Calu3 (cell line): Measurements from ENCODE around the gene ATF7IP2. TPM values are rescaled to one million over a fixed set of nuclear protein-coding genes. Genes with fewer than 3 reads are reported as not detected.
"Not testable (repeated sequence)": the region's sequence is repeated elsewhere in the genome, so short reads cannot be mapped to it uniquely, and the experiment has no call there.

ENCODE experiments used
- BruUV-seq: library from RNA; stranded (reverse); fragments of 400-500 nt; replicated peaks from 2 replicates; lab custom pipeline; 2021; lab: Mats Ljungman, UMichigan
- CTCF ChIA-PET: fragments of 300-600 bp; sonication (Branson Sonifier 250); formaldehyde crosslinking; loops from one replicate; lab custom pipeline; 2022; ENCODE audit warnings: antibody characterized with exemption; lab: Charles Lee
- DNase-seq: peaks from one replicate; pipeline ENCODE4 v3.0.0; 2022
- H3K27ac Mint-ChIP-seq: one replicate; pipeline ENCODE4 v1.8.0; 2022; ENCODE audit warnings: mixed read lengths; ENCODE audit not compliant: unreplicated experiment
- H3K27me3 Mint-ChIP-seq: one replicate; pipeline ENCODE4 v1.8.0; 2022; ENCODE audit warnings: mixed read lengths; ENCODE audit not compliant: unreplicated experiment
- H3K36me3 Mint-ChIP-seq: one replicate; pipeline ENCODE4 v1.8.0; 2022; ENCODE audit warnings: mild to moderate bottlenecking, moderate library complexity, mixed read lengths; ENCODE audit not compliant: insufficient read depth, unreplicated experiment
- H3K4me1 Mint-ChIP-seq: one replicate; pipeline ENCODE4 v1.8.0; 2022; ENCODE audit warnings: mild to moderate bottlenecking, low read depth, mixed read lengths; ENCODE audit not compliant: unreplicated experiment
- H3K4me3 Mint-ChIP-seq: one replicate; pipeline ENCODE4 v1.8.0; 2022; ENCODE audit warnings: mild to moderate bottlenecking, low read depth, moderate library complexity, mixed read lengths; ENCODE audit not compliant: unreplicated experiment
- H3K9me3 Mint-ChIP-seq: one replicate; pipeline ENCODE4 v1.8.0; 2022; ENCODE audit warnings: low read depth, mixed read lengths; ENCODE audit not compliant: unreplicated experiment
- intact Hi-C: fragments of 100-400 bp; cut with micrococcal nuclease; formaldehyde crosslinking; loops from one replicate; pipeline ENCODE4 v1.10.0; 2022; ENCODE audit not compliant: unreplicated experiment
- total RNA-seq: library from RNA; stranded (reverse); gene quantifications from 2 replicates; pipeline ENCODE4 v1.2.3, GENCODE V29; 2022
- TF ChIP-seq, protein P1 (sequence below): fragments of 200-600 bp; IDR thresholded peaks from one replicate; pipeline ENCODE4 v1.8.0; 2022; ENCODE audit warnings: antibody characterized with exemption; ENCODE audit not compliant: unreplicated experiment

The ATF7IP2 gene
- total RNA-seq, 1 experiment from 2014 or later: 29.7 TPM

DNA sequence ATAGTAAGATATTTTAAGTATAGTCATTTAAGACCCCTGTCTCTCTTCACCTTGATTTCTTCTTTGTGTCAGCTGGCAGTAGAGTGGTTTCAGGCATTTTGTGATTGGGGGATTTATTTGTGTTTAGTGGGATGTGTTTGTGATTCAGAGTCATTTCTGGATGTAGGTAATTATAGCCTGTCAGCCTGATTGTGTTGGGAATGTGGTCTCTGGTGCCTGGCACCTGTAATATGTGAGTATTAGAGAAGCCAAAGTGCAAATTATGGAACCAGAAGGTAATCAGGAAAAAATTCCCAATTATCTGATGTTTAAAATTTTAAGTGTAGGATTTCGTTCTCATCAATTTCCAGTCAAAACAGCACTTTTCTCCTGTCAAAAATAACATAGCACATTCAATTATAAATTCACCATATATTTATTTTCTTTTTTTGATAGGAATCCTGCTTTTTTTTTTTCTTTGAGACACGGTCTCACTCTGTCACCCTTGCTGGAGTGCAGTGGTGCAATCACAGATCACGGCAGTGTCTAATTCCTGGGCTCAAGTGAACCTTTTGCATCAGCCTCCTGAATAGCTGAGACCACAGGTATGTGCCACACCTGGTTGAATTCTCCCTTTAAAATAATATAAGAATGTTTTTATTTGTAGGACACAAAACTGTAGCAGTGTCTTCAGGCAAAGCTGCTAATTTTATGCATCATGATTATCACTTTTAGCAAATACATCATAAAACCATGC lies 42.7 kb downstream of the ATF7IP2 start:
- intact Hi-C loops: no loop called here
- H3K4me3 Mint-ChIP-seq: no peak overlapping the region
- TF ChIP-seq, protein P1, sequence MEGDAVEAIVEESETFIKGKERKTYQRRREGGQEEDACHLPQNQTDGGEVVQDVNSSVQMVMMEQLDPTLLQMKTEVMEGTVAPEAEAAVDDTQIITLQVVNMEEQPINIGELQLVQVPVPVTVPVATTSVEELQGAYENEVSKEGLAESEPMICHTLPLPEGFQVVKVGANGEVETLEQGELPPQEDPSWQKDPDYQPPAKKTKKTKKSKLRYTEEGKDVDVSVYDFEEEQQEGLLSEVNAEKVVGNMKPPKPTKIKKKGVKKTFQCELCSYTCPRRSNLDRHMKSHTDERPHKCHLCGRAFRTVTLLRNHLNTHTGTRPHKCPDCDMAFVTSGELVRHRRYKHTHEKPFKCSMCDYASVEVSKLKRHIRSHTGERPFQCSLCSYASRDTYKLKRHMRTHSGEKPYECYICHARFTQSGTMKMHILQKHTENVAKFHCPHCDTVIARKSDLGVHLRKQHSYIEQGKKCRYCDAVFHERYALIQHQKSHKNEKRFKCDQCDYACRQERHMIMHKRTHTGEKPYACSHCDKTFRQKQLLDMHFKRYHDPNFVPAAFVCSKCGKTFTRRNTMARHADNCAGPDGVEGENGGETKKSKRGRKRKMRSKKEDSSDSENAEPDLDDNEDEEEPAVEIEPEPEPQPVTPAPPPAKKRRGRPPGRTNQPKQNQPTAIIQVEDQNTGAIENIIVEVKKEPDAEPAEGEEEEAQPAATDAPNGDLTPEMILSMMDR: no peak
- peak; percentile 28 for DNase-seq
- H3K27ac Mint-ChIP-seq: peak overlapping the region; percentile 33
- H3K36me3 Mint-ChIP-seq: peaks cover 21% of the 10 kb centered on the region
- no TSS peak for BruUV-seq
- H3K9me3 Mint-ChIP-seq: no peaks in the 10 kb centered on the region
- no peaks in the 10 kb centered on the region for H3K27me3 Mint-ChIP-seq
- CTCF ChIA-PET: interaction anchor here (0.6 to 0.7 kb wide), 5 partner anchors 35 to 1269 kb away, joined by 3 to 5 read pairs (median 4); no protein-coding TSS in a partner anchor
- peaks cover 8% of the 10 kb centered on the region for H3K4me1 Mint-ChIP-seq

DNA sequence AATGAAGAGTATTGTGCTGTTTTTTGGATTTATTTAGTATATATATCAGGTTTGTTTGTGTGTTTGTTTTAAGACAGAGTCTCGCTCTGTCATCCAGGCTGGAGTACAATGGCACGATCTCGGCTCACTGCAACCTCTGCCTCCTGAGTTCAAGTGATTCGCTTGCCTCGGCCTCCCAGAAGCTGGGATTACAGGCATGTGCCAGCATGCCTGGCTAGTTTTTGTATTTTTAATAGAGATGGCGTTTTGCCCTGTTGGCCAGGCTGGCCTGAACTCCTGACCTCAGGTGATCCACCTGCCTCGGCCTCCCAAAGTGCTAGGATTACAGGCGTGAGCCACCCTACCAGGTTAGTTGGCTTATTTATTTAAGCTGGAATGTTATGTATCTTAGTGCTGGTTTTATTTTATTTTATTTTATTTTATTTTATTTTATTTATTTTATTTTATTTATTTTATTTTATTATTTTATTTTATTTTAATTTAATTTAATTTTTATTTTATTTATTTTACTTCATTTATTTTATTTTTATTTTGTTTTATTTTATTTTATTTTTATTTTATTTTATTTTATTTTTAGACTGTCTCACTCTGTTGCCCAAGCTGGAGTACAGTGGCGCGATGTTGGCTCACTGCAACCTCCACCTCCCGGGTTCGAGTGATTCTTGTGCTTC lies 43.6 kb downstream of the ATF7IP2 start:
- intact Hi-C loops, H3K9me3 Mint-ChIP-seq, DNase-seq, H3K27me3 Mint-ChIP-seq, H3K27ac Mint-ChIP-seq, H3K4me1 Mint-ChIP-seq, H3K4me3 Mint-ChIP-seq, BruUV-seq: not testable (repeated sequence)
- peaks cover 23% of the 10 kb centered on the region for H3K36me3 Mint-ChIP-seq
- CTCF ChIA-PET: interaction anchor here (0.6 to 0.7 kb wide), 5 partner anchors 36 to 1270 kb away, joined by 3 to 5 read pairs (median 4); no protein-coding TSS in a partner anchor

DNA sequence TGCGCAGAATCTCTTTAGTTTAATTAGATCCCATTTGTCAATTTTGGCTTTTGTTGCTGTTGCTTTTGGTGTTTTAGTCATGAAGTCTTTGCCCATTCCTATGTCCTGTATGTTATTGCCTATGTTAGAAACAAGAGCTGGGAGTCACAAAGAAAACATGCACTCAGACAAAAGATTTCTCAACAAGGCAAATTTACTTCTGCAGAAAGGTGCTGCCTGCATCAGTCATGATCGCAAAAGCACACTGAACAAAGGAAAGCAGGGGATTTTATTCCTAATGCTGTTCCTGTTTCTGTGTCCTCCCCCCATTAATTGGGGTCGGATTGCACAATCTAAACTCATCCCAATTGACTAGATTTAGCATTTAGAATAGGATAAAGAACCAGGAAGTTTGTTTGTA lies 55.9 kb downstream of the ATF7IP2 start:
- Mint-ChIP-seq H3K4me1 (no peaks in the 10 kb centered on the region), H3K36me3 (peaks cover 12% of the 10 kb centered on the region), H3K27me3 (no peaks in the 10 kb centered on the region), H3K9me3 (peaks cover 19% of the 10 kb centered on the region), H3K4me3 (no peak overlapping the region), H3K27ac (no peak overlapping the region)
- intact Hi-C loops: no loop called here
- CTCF ChIA-PET: no interaction called here
- TF ChIP-seq, protein P1: no peak
- DNase-seq: no peak
- no TSS peak for BruUV-seq

DNA sequence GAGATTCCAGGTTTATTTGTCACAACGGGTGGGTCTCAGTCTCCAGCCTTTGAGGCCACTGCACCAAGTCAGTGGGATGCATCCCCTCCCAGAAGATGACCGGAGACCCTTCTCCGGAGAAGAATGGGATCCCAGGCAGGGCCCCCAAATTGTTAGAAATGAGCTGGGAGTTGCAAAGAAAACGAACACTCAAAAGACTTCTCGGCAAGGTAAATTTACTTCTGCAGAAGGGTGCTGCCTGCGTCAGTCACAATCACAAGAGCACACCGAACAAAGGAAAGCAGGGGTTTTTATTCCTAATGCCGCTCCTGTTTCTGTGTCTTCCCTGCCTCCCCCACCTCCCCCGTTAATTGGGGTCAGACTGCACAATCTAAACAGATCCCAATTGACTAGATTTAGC lies 61.4 kb downstream of the ATF7IP2 start:
- TF ChIP-seq, protein P1: no peak
- peaks cover 11% of the 10 kb centered on the region for H3K36me3 Mint-ChIP-seq
- no peak overlapping the region for H3K4me3 Mint-ChIP-seq
- H3K9me3 Mint-ChIP-seq: peaks cover 23% of the 10 kb centered on the region
- no peaks in the 10 kb centered on the region for H3K4me1 Mint-ChIP-seq
- intact Hi-C loops: no loop called here
- CTCF ChIA-PET: no interaction called here
- DNase-seq: no peak
- no TSS peak for BruUV-seq
- H3K27ac Mint-ChIP-seq: no peak overlapping the region
- H3K27me3 Mint-ChIP-seq: no peaks in the 10 kb centered on the region

DNA sequence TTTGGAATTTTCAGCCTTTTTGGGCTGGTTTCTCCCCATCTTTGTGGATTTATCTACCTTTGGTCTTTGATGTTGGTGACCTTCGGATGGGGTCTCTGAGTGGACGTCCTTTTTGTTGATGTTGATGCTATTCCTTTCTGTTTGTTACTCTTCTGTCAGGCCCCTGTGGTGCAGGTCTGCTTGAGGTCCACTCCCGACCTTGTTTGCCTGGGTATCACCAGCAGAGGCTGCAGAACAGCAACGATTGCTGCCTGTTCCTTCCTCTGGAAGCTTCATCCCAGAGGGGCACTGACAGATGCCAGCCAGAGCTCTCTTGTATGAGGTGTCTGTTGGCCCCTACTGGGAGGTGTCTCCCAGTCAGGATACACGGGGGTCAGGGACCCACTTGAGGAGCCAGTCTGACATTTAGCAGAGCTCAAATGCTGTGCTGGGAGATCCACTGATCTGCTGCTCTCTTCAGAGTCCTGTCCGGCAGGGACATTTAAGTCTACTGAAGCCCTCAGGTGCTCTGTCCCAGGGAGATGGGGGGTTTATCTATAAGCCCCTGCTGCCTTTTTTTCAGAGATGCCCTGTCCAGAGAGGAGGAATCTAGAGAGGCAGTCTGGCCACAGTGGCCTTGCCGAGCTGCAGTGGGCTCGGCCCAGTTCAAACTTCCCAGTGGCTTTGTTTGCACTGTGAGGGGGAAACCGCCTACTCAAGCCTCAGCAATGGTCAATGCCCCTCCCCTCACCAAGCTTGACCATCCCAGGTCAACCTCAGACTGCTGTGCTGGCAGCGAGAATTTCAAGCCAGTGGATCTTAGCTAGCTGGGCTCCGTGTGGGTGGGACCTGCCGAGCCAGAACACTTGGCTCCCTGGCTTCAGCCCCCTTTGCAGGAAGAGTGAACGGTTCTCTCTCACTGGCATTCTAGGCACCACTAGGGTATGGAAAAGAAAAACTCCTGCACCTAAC lies 66.6 kb downstream of the ATF7IP2 start:
- H3K4me1 Mint-ChIP-seq, BruUV-seq, H3K36me3 Mint-ChIP-seq, intact Hi-C loops, H3K27me3 Mint-ChIP-seq, DNase-seq, H3K4me3 Mint-ChIP-seq, H3K27ac Mint-ChIP-seq: not testable (repeated sequence)
- CTCF ChIA-PET: interaction anchor here (0.8 to 0.9 kb wide), 2 partner anchors 8 to 138 kb away, joined by 3 to 4 read pairs; no protein-coding TSS in a partner anchor
- H3K9me3 Mint-ChIP-seq: peaks cover 11% of the 10 kb centered on the region
